GM19238 (cell line): ENCODE data around the gene SLC25A52.
"Not testable (repeated sequence)": the region's sequence is repeated elsewhere in the genome, so short reads cannot be mapped to it uniquely, and the experiment has no call there.

ENCODE experiments used
- DNase-seq: peaks from one replicate; pipeline ENCODE4 v3.0.0; 2011; ENCODE audit warnings: low spot score; ENCODE audit not compliant: insufficient read length

The SLC25A52 gene

GRCh38 chr18:31741097-31741735 lies 19.5 kb downstream of the SLC25A52 start:
- DNase-seq = no peak

GRCh38 chr18:31740180-31740579 lies 20.5 kb downstream of the SLC25A52 start:
- DNase-seq = no peak

- DNase-seq = no peak
Measured at GRCh38 chr18:31739651-31740050, 21.0 kb downstream of the SLC25A52 start.

- DNase-seq = no peak
Measured at GRCh38 chr18:31738460-31739407, 21.9 kb downstream of the SLC25A52 start.

GRCh38 chr18:31736630-31737029 lies 24.1 kb downstream of the SLC25A52 start:
- DNase-seq = no peak

- no peak for DNase-seq
Measured at GRCh38 chr18:31731628-31732027, 29.1 kb downstream of the SLC25A52 start.

- DNase-seq = not testable (repeated sequence)
Measured at GRCh38 chr18:31729196-31729595, 31.5 kb downstream of the SLC25A52 start.

- DNase-seq = no peak
Measured at GRCh38 chr18:31723990-31724711, 36.5 kb downstream of the SLC25A52 start.

GRCh38 chr18:31723639-31723989 lies 37.1 kb downstream of the SLC25A52 start:
- no peak for DNase-seq

GRCh38 chr18:31722369-31722957 lies 38.2 kb downstream of the SLC25A52 start:
- DNase-seq = peak; percentile 58

GRCh38 chr18:31721601-31722000 lies 39.1 kb downstream of the SLC25A52 start:
- DNase-seq = no peak

GRCh38 chr18:31720867-31721266 lies 39.8 kb downstream of the SLC25A52 start:
- no peak for DNase-seq

- DNase-seq = no peak
Measured at GRCh38 chr18:31719363-31720006, 41.2 kb downstream of the SLC25A52 start.

- no peak for DNase-seq
Measured at GRCh38 chr18:31718386-31718785, 42.3 kb downstream of the SLC25A52 start.

GRCh38 chr18:31716362-31716761 lies 44.3 kb downstream of the SLC25A52 start:
- no peak for DNase-seq

GRCh38 chr18:31711365-31712172 lies 49.1 kb downstream of the SLC25A52 start:
- DNase-seq = no peak

- no peak for DNase-seq
Measured at GRCh38 chr18:31710826-31711225, 49.9 kb downstream of the SLC25A52 start.
